Peyer's patch (tissue), 4 donors: ENCODE measurements around the gene ACTMAP.

Experiments used
- POLR2A ChIP-seq, 2 donors: fragments of 450-650 bp; IDR thresholded peaks; one replicate each; pipeline ENCODE4 v1.5.1; 2017; ENCODE audit warnings: antibody characterized with exemption in 2 of 2, mild to moderate bottlenecking in 2 of 2, moderate library complexity in 2 of 2
- TF ChIP-seq, protein P1 (sequence below), 6 experiments: fragments of 450-650 bp in 4 of 6; fragments of 200-600 bp in 2 of 6; sonication (generic) in 1 of 6; IDR thresholded peaks; one replicate each; pipeline ENCODE4 v1.5.1; 2017 to 2019; ENCODE audit warnings: antibody characterized with exemption in 6 of 6, mild to moderate bottlenecking in 3 of 6, moderate library complexity in 1 of 6

GRCh38 chr19:40740747-40741146 lies 9.5 kb downstream of the ACTMAP start:
- TF ChIP-seq POLR2A (IDR thresholded peaks at IDR 0.05), result no peak
- TF ChIP-seq, protein P1, sequence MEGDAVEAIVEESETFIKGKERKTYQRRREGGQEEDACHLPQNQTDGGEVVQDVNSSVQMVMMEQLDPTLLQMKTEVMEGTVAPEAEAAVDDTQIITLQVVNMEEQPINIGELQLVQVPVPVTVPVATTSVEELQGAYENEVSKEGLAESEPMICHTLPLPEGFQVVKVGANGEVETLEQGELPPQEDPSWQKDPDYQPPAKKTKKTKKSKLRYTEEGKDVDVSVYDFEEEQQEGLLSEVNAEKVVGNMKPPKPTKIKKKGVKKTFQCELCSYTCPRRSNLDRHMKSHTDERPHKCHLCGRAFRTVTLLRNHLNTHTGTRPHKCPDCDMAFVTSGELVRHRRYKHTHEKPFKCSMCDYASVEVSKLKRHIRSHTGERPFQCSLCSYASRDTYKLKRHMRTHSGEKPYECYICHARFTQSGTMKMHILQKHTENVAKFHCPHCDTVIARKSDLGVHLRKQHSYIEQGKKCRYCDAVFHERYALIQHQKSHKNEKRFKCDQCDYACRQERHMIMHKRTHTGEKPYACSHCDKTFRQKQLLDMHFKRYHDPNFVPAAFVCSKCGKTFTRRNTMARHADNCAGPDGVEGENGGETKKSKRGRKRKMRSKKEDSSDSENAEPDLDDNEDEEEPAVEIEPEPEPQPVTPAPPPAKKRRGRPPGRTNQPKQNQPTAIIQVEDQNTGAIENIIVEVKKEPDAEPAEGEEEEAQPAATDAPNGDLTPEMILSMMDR (IDR thresholded peaks at IDR 0.05), result no peak
